ENCODE results near the gene RNU1-1. TPM values are rescaled to one million over a fixed set of nuclear protein-coding genes. Genes with fewer than 3 reads are reported as not detected.

Gene RNU1-1
- total and polyA plus RNA-seq, 9 of the 15 experiments (the other 6 are each of a cell fraction or from before 2014, with no cell fraction given), result under 0.01 to 32,823 (median 2,538) TPM; not detected in 4

DNA sequence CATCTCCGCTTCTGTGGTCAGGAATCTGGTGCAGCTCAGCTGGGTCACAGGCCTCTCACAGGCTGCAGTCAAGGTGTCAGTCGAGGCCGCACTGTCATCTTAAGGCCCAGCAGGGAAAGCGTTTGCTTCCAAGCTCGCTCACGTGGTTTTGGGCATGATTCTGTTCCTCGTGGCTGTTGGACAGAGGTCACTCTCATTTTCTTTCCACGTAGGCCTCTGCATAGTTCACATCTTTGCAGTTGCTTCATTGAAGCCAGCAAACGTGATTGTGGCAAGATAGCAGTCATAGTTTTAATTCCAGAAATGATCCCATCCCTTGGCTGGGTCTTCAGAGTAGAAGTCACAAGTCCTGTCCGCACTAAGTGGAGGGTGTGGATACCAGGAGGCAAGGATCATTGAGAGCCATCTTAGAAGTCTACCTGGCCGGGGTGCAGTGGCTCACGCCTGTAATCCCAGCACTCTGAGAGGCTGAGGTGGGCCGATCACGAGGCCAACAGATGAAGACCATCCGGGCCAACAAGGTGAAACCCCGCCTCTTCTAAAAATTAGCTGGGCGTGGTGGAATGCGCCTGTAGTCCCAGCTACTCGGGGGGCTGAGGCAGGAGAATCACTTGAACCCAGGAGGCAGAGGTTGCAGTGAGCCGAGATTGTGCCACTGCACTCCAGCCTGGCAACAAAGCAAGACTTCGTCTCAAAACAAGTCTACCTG, 49.0 kb downstream of the RNU1-1 start:
- Histone ChIP-seq H3K9me1 (ENCODE audit: control insufficient read depth, insufficient read depth, low read length) (peaks cover 3% of the 10 kb centered on the region), H3K9ac (ENCODE audit: insufficient read depth in 1 of 2, low read depth in 2 of 2, low read length in 2 of 2) (0 out of 4 replicates have a peak overlapping the region, but pooled peaks of 1 of the 2 experiments have one; percentile 17), H4K20me1 (replicated peaks; ENCODE audit: control insufficient read depth, insufficient read depth, low read length) (no peaks in the 10 kb centered on the region), H3K9me3 (replicated peaks; ENCODE audit: control insufficient read depth, insufficient read depth, low read depth, low read length) (no peaks in the 10 kb centered on the region), H3K4me2 (ENCODE audit: insufficient read depth, low read length) (no peak overlapping the region), H3K27ac (ENCODE audit: extremely low read depth, low read depth, low read length) (no peak overlapping the region), H2AFZ (ENCODE audit: low read depth, low read length) (no peak overlapping the region), H3K36me3 (ENCODE audit: control insufficient read depth, insufficient read depth, low read length) (peaks cover 30% of the 10 kb centered on the region), H3K4me3 (no peak overlapping the region), H3K79me2 (ENCODE audit: control insufficient read depth, insufficient read depth, low read length) (no peaks in the 10 kb centered on the region), H3K27me3 (ENCODE audit: control insufficient read depth in 2 of 2, insufficient read depth in 2 of 2, low read length in 2 of 2) (no peaks in the 10 kb centered on the region), H3K4me1 (replicated peaks in 1 of 2; ENCODE audit: control insufficient read depth in 2 of 2, insufficient read depth in 2 of 2, low read length in 2 of 2) (no peaks in the 10 kb centered on the region)
- BruUV-seq (replicated peaks), result no TSS peak
- ATAC-seq (no peak), DNase-seq (ENCODE audit: extremely low read depth in 1 of 4, low spot score in 3 of 4) (no peak), FAIRE-seq (no peak)
- CTCF ChIA-PET (ENCODE audit: low intra/inter-chr PET ratio), result no interaction called here
- TF ChIP-seq ZNF584 (CRISPR knock-in tag; IDR thresholded peaks at IDR 0.05; ENCODE audit: low read depth) (no peak), CTCFL (IDR thresholded peaks at IDR 0.05; ENCODE audit: borderline replicate concordance, insufficient read depth, low read depth, low read length, poor library complexity, severe bottlenecking) (no peak), ZNF217 (CRISPR knock-in tag; IDR thresholded peaks at IDR 0.05) (no peak), SMAD4 (CRISPR knock-in tag; conservative IDR thresholded peaks at IDR 0.05) (no peak), ZNF134 (CRISPR knock-in tag; conservative IDR thresholded peaks at IDR 0.05) (no peak), MCM2 (IDR thresholded peaks at IDR 0.05; ENCODE audit: low read depth) (no peak), RBM25 (IDR thresholded peaks at IDR 0.05; ENCODE audit: low read depth, low read length, severe bottlenecking) (no peak), IFI16 (CRISPR knock-in tag; IDR thresholded peaks at IDR 0.05) (no peak), NUFIP1 (IDR thresholded peaks at IDR 0.05; ENCODE audit: partially characterized antibody) (no peak), ZC3H11A (IDR thresholded peaks at IDR 0.05; ENCODE audit: low read depth, low read length) (no peak), POLR2AphosphoS2 (IDR thresholded peaks at IDR 0.05; ENCODE audit: low read length) (no peak), TARDBP (IDR thresholded peaks at IDR 0.05) (no peak), ZNF507 (tag; conservative IDR thresholded peaks at IDR 0.05) (no peak)
- TF ChIP-seq, protein P1, sequence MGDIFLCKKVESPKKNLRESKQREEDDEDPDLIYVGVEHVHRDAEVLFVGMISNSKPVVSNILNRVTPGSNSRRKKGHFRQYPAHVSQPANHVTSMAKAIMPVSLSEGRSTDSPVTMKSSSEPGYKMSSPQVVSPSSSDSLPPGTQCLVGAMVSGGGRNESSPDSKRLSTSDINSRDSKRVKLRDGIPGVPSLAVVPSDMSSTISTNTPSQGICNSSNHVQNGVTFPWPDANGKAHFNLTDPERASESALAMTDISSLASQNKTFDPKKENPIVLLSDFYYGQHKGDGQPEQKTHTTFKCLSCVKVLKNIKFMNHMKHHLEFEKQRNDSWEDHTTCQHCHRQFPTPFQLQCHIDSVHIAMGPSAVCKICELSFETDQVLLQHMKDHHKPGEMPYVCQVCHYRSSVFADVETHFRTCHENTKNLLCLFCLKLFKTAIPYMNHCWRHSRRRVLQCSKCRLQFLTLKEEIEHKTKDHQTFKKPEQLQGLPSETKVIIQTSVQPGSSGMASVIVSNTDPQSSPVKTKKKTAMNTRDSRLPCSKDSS (IDR thresholded peaks at IDR 0.05; ENCODE audit: low read depth, partially characterized antibody), result no peak
- POLR2A ChIA-PET, result interaction anchor here (0.7 to 1.9 kb wide), 4 partner anchors 9 to 21 kb away, joined by 3 to 10 read pairs (median 4); no protein-coding TSS in a partner anchor
- in situ Hi-C loops (cut with MboI) (no loop called here), intact Hi-C loops (cut with micrococcal nuclease) (no loop called here)
- 77% methylated on average over 20 of the region's 21 CpGs for WGBS (ENCODE audit: insufficient coverage, low coverage, missing lambda C conversion rate)
